HuH-7.5 (cell line): ENCODE results near the gene TIMM9.
"Not testable (repeated sequence)": the region's sequence is repeated elsewhere in the genome, so short reads cannot be mapped to it uniquely, and the experiment has no call there.

ENCODE experiments used
- DNase-seq: peaks from one replicate; pipeline ENCODE4 v3.0.0; 2011; ENCODE audit warnings: low spot score

TIMM9 gene, protein sequence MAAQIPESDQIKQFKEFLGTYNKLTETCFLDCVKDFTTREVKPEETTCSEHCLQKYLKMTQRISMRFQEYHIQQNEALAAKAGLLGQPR

DNA sequence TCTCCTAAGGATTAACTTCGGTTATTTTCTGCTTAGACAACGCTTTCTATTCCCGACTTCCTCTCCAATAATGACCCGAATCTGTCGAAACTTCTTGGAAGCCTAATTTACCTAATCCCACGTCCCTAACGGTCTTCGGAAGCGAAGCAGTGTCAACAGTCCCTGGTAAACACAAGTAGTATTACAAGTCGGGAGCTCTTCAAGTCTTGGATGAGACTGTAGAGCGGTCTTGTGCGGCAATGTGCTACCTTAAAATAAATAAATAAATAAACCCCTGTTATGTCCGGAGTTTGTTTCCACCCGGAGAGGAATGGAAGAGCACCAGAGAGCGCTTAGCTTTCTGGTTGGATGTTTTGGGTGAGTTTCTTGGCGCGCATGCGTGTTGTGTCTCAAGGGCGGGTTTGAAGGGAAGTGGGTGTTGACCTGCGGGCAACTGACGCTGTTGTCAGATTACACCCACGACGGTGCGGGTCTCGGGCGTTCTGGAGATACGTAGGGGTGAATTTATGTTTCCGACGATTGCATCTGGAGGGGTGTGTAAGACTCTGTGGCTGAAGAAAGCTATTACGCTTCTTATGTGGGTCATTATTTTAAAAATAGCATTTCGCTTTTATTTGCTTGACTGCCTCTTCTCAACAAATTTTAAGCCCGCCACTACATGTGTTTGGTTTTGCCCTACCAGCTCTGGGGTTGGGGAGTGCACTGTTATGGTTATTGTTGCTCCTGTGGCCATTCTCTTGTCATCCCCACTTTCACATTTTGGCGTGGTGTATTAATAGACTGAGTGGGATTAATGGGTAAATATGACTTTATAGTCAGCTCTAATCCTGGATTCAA is at the start of gene TIMM9, which contains the start of gene KIAA0586:
Gene TIMM9 (minus strand): TSS at position 251 of the 837 bp plus-strand sequence. CDS start 15,586 bp downstream, outside the sequence.
Gene KIAA0586 (plus strand): TSS at position 439 of the 837 bp plus-strand sequence. CDS start 546 bp downstream, outside the sequence.
- DNase-seq, result peak; percentile 72

DNA sequence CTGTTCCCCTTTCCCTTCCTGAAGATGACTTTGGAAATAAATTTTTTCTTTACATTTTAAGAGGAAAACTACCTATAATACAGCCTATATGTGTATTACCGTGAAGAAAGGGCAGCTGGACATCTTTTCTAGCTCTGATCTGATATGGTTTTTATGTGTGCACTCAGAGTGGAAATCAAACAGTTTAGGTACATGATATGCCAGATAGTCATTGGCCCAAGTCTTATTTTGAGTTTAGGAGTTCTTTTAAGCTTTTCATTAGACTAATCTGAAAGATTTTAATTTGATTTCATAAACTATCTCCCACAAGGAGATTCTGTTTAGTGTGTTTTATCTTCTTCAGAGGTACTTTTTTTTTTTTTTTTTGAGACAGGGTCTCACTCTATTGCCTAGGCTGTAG is 49.0 kb upstream of the TIMM9 start:
- DNase-seq, result no peak

DNA sequence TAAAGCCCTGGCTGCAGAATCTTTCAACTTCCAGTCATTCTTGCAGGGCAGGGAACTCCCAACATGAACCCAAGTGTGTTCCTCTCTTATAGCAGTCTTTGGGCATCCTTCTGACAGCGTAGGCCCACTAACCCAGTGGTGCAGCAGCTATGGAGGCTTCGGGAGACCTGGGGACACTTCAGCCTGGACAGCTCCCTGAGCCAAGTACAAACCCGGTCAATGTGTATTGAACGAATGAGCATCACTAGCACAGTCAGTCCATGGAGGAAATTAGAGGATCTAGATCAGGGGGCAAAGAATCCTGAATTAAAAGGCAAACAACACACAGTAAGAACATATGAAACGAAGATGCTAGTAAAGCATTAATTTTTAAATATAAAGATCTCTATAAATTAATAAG is 42.0 kb upstream of the TIMM9 start:
- DNase-seq, result no peak

DNA sequence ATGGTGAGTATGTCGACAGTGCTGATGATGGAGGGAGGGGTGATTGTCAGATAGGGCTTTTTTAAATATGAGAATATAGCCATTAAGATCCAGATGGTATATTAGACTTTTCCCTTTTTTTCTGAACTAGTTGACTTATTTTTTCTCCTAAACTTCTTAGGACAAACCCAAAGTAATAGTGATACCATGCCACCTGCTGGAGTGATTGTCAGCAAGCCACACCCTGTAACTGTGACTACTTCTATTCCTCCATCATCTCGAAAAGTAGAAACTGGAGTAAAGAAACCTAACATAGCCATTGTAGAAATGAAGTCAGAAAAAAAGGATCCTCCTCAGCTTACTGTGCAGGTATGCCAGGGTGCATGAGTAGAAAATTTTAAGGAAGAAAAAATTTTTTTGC is 40.2 kb upstream of the TIMM9 start:
- DNase-seq, result no peak

DNA sequence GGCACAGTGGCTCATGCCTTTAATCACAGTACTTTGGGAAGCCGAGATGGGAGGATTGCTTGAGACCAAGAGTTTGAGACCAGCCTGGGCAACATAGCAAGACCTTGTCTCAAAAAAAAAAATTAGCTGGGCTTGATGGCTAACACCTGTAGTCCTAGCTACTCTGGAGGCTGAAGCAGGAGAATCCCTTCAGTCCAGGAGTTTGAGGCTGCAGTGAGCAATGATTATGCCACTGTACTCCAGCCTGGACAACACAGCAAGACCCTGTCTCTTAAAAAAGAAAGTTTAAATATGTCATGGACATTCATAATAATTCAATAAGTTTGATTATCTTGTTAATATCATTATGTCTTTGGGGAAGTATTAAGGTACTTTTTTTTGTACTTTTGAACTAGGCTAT is 39.1 kb upstream of the TIMM9 start:
- no peak for DNase-seq

DNA sequence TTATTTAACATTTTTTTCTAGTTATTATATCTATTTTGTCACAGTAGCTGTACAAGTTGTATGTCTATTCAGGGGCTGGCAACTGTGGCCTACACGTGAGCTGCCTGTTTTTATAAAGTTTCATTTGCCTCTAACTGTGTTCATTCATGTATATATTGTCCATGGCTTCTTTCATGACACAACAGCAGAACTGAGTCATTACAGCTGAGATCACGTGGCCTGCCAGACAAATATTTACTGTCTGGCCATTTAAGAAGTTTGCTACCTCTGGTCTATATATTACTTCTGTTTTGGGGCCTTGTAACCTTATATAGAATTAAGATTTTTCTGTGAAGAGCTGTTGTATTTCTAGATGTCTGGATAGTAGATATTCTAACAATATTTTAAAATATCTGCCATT is 38.1 kb upstream of the TIMM9 start:
- peak; percentile 16 for DNase-seq

DNA sequence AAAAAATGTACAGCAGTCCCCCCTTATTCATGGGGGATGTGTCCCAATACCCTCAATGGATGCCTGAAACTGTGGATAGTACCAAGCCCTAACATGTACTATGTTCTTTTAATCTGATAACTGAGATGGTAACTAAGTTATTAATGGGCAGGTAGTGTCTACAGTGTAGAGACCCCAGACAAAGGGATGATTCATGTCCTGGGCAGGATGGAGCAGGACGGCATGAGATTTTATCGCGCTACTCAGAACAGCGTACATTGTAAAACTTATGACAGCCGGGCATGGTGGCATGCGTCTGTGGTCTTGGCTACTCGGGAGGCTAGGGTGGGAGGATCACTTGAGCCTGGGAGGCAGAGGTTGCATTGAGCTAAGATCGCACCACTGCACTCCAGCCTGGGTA is 37.3 kb upstream of the TIMM9 start:
- no peak for DNase-seq

DNA sequence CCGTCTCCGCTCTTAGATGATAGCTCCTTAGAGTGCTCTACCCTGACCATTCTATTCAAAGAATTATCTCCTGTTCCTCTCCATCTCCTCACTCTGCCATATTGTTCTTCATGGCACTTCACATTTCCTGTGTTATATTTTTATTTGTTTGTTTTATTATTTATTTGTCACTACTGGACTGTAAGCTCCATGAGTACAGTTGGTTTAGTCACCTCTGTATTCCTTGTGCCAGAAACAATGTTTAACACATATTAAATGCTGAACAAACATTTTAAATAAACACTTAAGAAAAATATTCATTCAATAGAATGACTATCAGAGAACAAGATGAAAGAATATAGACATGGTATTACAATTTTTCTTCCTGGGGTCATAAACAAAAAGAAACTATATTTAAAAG is 35.8 kb upstream of the TIMM9 start:
- no peak for DNase-seq

DNA sequence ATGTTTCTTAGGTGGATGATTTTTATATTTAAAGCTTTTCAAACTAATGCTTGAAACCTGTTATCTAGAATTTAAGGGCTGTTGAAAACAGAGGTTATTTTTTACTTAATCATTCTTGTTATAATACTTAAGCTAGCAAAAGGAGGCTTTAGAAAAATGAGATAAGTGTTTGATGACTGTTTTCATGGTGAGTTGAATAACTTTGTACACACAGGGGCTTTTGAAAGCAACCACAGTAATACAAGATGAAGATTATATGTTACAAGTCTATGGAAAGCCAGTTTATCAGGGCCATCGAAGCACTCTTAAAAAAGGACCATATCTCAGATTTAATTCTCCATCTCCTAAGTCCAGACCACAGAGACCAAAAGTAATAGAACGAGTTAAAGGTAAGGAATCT is 33.4 kb upstream of the TIMM9 start:
- no peak for DNase-seq

DNA sequence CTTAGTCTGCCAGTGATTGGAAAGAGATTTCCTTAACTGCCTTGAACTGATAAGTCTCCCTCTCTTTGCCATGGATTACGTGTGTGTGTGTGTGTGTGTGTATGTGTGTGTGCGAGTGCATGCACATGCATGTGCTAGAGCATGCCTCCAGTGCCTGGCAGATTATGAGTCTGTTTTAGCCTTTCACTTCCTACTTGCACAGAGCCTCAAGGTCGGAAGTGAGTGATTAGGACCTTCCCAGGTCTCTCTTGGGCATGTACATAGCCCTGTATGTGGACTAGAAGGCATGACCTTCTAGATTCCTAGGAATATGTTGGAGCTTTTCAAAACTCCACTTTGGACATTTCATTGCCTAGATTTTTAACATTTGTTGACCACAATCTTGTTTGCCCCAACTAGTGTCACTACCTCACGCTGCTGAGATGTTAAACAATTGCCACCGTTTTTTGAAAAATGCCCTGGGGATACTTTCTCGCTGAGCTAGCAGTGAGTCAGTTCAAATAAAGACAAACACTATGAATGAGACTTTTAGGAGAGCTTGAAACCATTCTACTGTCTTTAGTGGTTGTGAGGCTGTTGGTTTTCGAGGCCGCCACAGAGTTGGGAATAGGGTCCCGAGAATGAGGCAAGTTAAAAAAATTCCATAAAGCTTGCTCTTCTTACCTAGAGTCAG is 28.4 kb upstream of the TIMM9 start:
- no peak for DNase-seq

DNA sequence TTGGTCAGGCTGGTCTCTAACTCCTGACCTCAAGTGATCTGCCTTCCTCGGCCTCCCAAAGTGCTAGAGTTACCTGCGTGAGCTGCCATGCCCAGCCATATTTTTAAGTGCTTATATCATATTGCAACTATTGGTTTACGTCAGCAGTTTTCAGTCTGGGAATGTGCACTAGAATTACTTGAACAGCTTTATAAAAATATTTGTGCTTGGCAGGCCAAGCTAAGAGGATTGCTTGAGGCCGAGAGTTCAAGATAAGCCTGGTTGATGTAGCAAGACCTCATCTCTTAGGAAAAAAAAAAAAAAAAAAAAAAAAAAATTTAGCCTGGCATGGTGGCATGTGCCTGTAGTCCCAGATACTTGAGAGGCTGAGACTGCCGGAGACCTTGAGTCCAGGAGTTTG is 17.3 kb upstream of the TIMM9 start:
- DNase-seq, result no peak

DNA sequence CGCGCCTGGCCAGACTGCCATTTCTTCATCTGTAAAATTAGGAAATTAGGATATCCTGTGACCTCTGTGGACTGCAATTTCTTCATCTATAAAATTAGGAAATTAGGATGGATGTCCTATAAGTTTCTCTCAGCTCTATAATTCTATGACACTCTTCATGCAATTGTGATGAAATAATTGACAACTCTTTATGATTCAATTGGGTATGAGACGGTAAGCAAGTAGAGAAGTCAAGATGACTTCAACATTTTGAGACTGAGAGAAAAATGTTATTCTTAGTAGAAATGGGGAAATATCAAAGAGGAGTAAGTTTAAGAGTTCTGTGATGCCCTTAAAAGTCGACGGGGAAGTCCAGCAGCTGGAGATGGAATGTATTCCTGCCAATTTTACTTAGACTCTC is 12.1 kb upstream of the TIMM9 start:
- no peak for DNase-seq

DNA sequence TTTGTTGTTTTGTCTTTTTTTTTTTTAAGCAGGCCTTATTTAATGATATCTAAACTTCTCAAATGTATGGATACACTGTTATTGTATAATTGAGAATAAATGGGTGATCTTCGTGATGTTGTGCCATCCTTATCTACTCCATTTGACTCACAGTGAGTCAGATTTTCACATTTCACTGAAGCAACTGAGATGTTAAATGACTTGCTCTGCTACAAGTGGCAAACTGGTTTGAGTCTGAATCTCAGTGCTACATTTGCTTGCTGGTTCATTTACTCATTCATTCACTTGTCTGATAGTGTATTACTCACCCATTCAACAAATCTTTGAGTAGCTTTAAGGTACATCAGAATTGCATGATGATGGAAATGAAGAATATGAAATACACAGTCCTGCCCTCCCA is 2.8 kb upstream of the TIMM9 start:
- DNase-seq, result no peak

DNA sequence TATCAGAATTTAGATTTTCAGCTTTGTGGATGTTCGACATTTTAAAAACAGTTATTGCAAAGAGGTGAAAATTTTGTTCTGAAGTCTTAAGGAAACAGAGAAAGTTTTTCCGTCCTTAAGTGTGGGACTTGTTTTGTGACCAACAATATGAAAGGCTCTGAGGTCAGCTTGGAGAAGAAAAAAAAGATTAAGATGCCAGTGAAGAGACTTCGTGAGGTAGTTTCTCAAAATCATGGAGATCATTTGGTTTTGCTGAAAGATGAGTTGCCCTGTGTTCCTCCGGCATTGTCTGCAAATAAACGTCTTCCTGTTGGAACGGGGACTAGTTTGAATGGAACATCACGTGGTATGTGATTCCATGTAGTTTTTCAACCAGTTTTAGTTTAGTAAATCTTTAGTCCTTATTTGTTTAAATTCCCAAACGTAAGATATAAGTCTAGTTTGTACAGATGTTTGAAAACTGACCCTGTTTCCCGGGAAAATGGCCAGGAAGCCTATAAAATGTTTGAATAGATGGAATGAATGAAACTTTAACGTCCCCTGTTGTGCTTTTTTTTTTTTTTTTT is 870 bp upstream of the TIMM9 start:
- DNase-seq, result peak; percentile 12

DNA sequence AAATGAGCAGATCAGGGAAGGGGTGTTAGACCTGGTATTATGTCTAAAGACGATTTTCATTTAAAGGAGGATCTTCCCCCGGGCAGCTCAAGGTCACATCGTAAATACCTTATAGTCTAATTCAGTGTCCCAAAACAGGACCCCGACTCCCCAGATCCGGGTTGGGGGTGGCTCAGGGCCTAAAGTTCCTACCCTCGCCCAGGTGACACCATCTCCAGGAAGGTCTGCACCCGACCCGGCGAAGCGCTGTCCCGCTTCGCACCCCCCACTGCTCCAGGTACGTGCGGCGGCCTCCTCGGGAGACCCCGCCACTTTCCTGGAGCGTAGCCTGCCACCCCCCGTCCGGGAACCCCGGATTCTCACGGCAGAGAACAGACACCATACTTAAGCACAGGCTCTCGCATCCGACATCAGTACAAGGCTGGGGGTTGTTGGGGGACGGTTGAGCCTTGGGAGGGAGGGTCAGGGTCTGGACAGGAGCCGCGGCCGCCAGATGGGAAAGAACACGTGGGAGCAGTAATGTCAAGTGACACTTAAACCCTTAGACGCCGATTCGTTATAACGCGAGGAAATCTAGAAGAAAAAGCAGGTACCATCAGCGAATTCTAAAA is 556 bp downstream of the TIMM9 start:
- peak; percentile 20 for DNase-seq

DNA sequence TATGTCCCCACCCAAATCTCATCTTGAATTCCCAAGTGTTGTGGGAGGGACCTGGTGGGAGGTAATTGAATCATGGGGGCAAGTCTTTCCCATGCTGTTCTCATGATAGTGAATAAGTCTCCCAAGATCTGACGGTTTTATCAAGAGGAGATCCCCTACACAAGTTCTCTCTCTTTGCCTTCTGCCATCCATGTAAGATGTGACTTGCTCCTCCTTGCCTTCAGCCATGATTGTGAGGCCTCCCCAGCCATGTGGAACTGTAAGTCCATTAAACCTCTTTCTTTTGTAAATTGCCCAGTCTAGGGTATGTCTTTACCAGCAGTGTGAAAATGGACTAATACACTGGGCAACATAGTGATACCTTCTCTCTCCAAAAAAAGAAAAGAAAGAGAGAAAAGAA is 10.4 kb downstream of the TIMM9 start:
- not testable (repeated sequence) for DNase-seq

DNA sequence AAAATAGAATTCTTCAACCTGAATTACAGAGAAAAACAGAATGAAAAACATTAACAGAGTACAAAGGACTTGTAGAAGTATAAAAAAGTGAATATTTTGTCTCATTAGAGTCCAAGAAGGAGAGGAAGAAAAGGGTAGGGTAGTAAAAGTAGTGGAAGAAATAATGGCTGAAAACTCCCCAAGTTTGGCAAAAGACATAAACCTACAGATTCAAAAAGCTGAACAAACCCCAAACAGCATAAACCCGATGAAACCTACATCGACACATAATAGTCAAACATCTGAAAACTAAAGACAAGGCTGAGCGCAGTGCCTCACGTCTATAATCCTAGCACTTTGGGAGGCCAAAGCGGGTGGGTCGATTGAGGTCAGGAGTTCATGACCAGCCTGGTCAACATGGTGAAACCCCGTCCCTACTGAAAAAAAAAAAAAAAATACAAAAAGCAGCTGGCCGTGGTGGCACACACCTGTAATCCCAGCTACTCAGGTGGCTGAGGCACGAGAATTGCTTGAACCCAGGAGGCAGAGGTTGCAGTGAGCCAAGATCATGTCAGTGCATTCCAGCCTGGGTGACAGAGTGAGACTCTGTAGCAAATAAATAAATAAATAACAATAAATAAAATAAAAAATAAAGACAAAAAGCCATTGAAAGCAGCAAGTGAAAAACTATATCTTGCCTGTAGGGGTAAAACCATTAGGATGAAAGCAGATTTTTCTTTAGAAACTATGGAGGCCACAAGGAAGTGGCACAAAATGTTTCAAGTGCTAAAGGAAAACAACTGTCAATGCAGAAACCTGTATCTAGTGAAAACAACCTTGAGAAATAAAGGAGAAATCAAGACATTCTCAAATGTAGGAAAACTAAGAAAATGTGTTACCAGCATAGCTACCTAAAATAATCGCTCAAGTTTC is 11.4 kb downstream of the TIMM9 start:
- DNase-seq, result no peak

DNA sequence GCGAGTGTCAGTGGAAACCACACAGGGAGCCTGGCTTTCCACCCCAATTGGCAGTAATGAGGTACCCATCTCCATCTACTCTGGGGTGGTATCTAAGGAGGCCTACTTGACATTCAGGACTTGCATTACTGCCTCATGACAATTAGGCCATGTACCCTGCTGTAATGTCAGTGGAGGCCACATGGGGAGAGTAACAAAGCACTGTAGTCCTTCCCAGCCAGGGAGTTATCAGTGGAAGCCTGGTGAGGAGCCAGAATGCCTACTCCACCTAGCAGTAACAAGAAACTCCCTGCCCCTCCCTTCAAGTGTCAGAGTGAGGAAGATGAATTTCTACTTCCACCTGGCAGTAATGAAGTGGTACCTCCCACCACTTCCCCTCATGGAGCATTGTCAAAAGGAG is 12.5 kb downstream of the TIMM9 start:
- no peak for DNase-seq

DNA sequence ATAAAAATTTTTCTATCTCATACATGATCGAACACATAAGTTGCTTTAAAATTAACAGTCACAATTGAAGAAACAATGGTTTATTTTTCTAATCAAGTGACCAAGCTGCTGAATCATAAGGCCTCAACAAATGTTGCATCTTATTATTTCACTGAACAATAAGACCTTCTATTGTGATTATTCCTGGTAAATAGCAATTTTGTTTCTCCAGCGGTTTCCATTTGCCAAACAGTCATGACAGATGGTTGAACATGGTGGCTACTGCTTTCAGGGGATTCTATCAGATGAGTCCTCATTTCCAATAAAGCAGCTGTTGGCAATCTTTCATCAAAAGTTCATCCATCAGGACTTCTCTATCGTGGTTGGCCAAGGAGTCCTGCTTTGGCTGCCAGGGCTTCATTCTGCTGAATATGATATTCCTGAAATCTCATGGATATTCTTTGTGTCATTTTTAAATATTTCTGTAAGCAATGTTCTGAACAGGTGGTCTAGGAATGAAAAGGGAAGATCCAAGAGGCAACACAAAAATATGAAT is 18.6 kb downstream of the TIMM9 start:
- no peak for DNase-seq

DNA sequence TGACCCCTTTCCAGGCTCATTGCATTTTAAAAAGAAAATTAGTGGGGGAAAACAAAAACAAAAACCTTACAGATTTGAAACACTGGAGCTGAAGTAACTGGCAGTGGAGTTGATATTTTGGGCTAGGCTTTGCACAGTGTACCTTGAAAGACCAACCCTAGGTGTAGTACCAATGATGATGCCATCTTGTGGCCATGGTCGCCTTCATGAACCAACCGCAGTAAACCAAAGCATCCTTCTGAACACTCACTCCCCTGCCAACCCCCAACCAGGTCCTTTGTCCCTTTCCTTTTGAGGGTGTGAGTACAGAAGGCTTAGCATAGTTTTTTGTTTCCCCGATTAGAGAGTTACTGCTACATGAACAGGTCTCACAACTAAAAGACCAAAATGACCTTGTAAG is 25.7 kb downstream of the TIMM9 start:
- no peak for DNase-seq

DNA sequence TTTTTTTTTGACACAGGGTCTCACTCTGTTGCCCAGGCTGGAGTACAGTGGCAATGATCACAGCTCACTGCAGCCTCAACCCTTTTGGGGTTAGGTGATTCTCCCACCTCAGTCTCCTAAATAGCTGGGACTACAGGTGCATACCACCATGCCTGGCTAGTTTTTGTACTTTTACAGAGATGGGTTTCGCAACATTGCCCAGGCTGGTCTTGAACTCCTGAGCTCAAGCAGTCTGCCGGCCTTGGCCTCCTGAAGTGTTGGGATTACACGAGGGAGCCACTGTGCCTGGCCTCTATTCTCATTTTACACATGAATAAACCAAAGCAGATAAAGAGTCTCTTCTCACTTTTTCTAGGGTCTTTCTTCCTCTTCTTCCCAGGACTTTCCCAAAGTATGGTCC is 28.4 kb downstream of the TIMM9 start:
- no peak for DNase-seq
